Activated T-cell treated with anti-CD3 and anti-CD28 coated beads, Interleukin-2, amount 50 U/mL, for 72 hours (primary cell): ENCODE results near the gene AOPEP. TPM values are rescaled to one million over a fixed set of nuclear protein-coding genes. Genes with fewer than 3 reads are reported as not detected.

ENCODE experiments used
- ATAC-seq, 2 donors: fragments of 150-1000 bp; cut with Tn5 transposase; replicated peaks in 1 of 2; 2 replicates each; pipeline ENCODE4 v1.10.0; 2021; ENCODE audit warnings: moderate library complexity in 2 of 2, mild to moderate bottlenecking in 1 of 2
- DNase-seq, 2 donors: peaks; one replicate each; pipeline ENCODE4 v3.0.0; 2021 to 2022; ENCODE audit warnings: mixed read lengths in 1 of 2
- H3K27ac Mint-ChIP-seq: one replicate; pipeline ENCODE4 v1.8.0; 2022; ENCODE audit warnings: mild to moderate bottlenecking, moderate library complexity, mixed read lengths
- H3K27me3 Mint-ChIP-seq: one replicate; pipeline ENCODE4 v1.8.0; 2022; ENCODE audit warnings: low read depth, mixed read lengths
- H3K36me3 Mint-ChIP-seq, 2 donors: one replicate each; pipeline ENCODE4 v1.8.0; 2022; ENCODE audit warnings: mixed read lengths in 2 of 2, mild to moderate bottlenecking in 1 of 2; ENCODE audit not compliant: insufficient read depth in 2 of 2
- H3K4me1 Mint-ChIP-seq: one replicate; pipeline ENCODE4 v1.8.0; 2022; ENCODE audit warnings: low read depth, mixed read lengths
- H3K4me3 Mint-ChIP-seq, 2 donors: one replicate each; pipeline ENCODE4 v1.8.0; 2022; ENCODE audit warnings: mild to moderate bottlenecking in 2 of 2, mixed read lengths in 2 of 2, moderate library complexity in 2 of 2
- H3K9me3 Mint-ChIP-seq, 2 donors: one replicate each; pipeline ENCODE4 v1.8.0; 2022; ENCODE audit warnings: mixed read lengths in 2 of 2
- total RNA-seq, 2 donors: library from RNA; stranded (reverse); gene quantifications; one replicate each; pipeline ENCODE4 v1.2.3, GENCODE V29; 2022

AOPEP gene
- total RNA-seq, 2 donors from 2014 or later = 9.0 to 13.2 TPM

GRCh38 chr9:94778013-94778412 lies 51.5 kb downstream of the AOPEP start:
- H3K27ac Mint-ChIP-seq = no peak overlapping the region
- H3K4me3 Mint-ChIP-seq = no peak overlapping the region
- H3K27me3 Mint-ChIP-seq = no peaks in the 10 kb centered on the region
- ATAC-seq = no peak
- H3K4me1 Mint-ChIP-seq = peaks cover 12% of the 10 kb centered on the region
- no peak for DNase-seq
- H3K9me3 Mint-ChIP-seq = no peaks in the 10 kb centered on the region
- H3K36me3 Mint-ChIP-seq = peaks cover 0 to 6% of the 10 kb centered on the region in 2 donors

- no peaks in the 10 kb centered on the region for H3K27me3 Mint-ChIP-seq
- peaks cover 12% of the 10 kb centered on the region for H3K4me1 Mint-ChIP-seq
- no peaks in the 10 kb centered on the region for H3K9me3 Mint-ChIP-seq
- H3K36me3 Mint-ChIP-seq = no peaks in the 10 kb centered on the region
- H3K4me3 Mint-ChIP-seq = no peak overlapping the region
- no peak overlapping the region for H3K27ac Mint-ChIP-seq
- DNase-seq = no peak
- no peak for ATAC-seq
These were observed 52.5 kb downstream of the AOPEP start for GRCh38 chr9:94779031-94779430.

- no peaks in the 10 kb centered on the region for H3K36me3 Mint-ChIP-seq
- peaks cover 12% of the 10 kb centered on the region for H3K4me1 Mint-ChIP-seq
- H3K9me3 Mint-ChIP-seq = no peaks in the 10 kb centered on the region
- no peak for ATAC-seq
- H3K27ac Mint-ChIP-seq = no peak overlapping the region
- H3K27me3 Mint-ChIP-seq = no peaks in the 10 kb centered on the region
- no peak for DNase-seq
- no peak overlapping the region for H3K4me3 Mint-ChIP-seq
These were observed 53.3 kb downstream of the AOPEP start for GRCh38 chr9:94779693-94780290.

GRCh38 chr9:94780516-94780950 lies 54.0 kb downstream of the AOPEP start:
- ATAC-seq = peak; percentile 27 to 90
- peak overlapping the region; percentile 34 for H3K27ac Mint-ChIP-seq
- peak in 1 of 2 donors; percentile 27 for DNase-seq

GRCh38 chr9:94782355-94783101 lies 56.0 kb downstream of the AOPEP start:
- ATAC-seq (no peak), DNase-seq (no peak)
- no peaks in the 10 kb centered on the region for H3K9me3 Mint-ChIP-seq
- H3K4me3 Mint-ChIP-seq = no peak overlapping the region
- H3K4me1 Mint-ChIP-seq = peaks cover 19% of the 10 kb centered on the region
- peaks cover 0 to 2% of the 10 kb centered on the region in 2 donors for H3K36me3 Mint-ChIP-seq
- no peak overlapping the region for H3K27ac Mint-ChIP-seq
- no peaks in the 10 kb centered on the region for H3K27me3 Mint-ChIP-seq

More at GRCh38 chr9:94780516-94780950, 54.0 kb downstream of the AOPEP start:
- Mint-ChIP-seq H3K9me3 (no peaks in the 10 kb centered on the region), H3K36me3 (no peaks in the 10 kb centered on the region), H3K27me3 (no peaks in the 10 kb centered on the region), H3K4me1 (peaks cover 12% of the 10 kb centered on the region), H3K4me3 (peak overlapping the region in 1 of 2 donors; percentile 30)

GRCh38 chr9:94783102-94783682 lies 56.7 kb downstream of the AOPEP start:
- Mint-ChIP-seq H3K4me1 (peaks cover 19% of the 10 kb centered on the region), H3K27me3 (no peaks in the 10 kb centered on the region), H3K27ac (no peak overlapping the region), H3K9me3 (no peaks in the 10 kb centered on the region), H3K4me3 (no peak overlapping the region), H3K36me3 (peaks cover 0 to 2% of the 10 kb centered on the region in 2 donors)
- peak in 1 of 2 donors; percentile 32 for ATAC-seq
- peak; percentile 30 to 31 for DNase-seq

- no peak for ATAC-seq
- H3K27ac Mint-ChIP-seq = no peak overlapping the region
- no peak for DNase-seq
- H3K36me3 Mint-ChIP-seq = peaks cover 0 to 2% of the 10 kb centered on the region in 2 donors
- no peaks in the 10 kb centered on the region for H3K27me3 Mint-ChIP-seq
- H3K4me3 Mint-ChIP-seq = no peak overlapping the region
- H3K4me1 Mint-ChIP-seq = peaks cover 19% of the 10 kb centered on the region
- H3K9me3 Mint-ChIP-seq = no peaks in the 10 kb centered on the region
These were observed 57.4 kb downstream of the AOPEP start for GRCh38 chr9:94783928-94784327.

- no peak overlapping the region for H3K4me3 Mint-ChIP-seq
- peaks cover 10% of the 10 kb centered on the region for H3K4me1 Mint-ChIP-seq
- no peaks in the 10 kb centered on the region for H3K9me3 Mint-ChIP-seq
- H3K27me3 Mint-ChIP-seq = no peaks in the 10 kb centered on the region
- H3K36me3 Mint-ChIP-seq = peaks cover 0 to 2% of the 10 kb centered on the region in 2 donors
- ATAC-seq = no peak
- DNase-seq = no peak
- no peak overlapping the region for H3K27ac Mint-ChIP-seq
These were observed 59.0 kb downstream of the AOPEP start for GRCh38 chr9:94785215-94786169.

- ATAC-seq = no peak
- Mint-ChIP-seq H3K4me3 (no peak overlapping the region), H3K4me1 (peaks cover 7% of the 10 kb centered on the region), H3K27me3 (no peaks in the 10 kb centered on the region), H3K9me3 (no peaks in the 10 kb centered on the region), H3K36me3 (peaks cover 0 to 4% of the 10 kb centered on the region in 2 donors), H3K27ac (no peak overlapping the region)
- no peak for DNase-seq
These were observed 60.1 kb downstream of the AOPEP start for GRCh38 chr9:94786586-94786985.

- H3K27me3 Mint-ChIP-seq = no peaks in the 10 kb centered on the region
- no peak overlapping the region for H3K4me3 Mint-ChIP-seq
- no peak overlapping the region for H3K27ac Mint-ChIP-seq
- peaks cover 0 to 4% of the 10 kb centered on the region in 2 donors for H3K36me3 Mint-ChIP-seq
- ATAC-seq (no peak), DNase-seq (no peak)
- peaks cover 7% of the 10 kb centered on the region for H3K4me1 Mint-ChIP-seq
- H3K9me3 Mint-ChIP-seq = no peaks in the 10 kb centered on the region
These were observed 60.8 kb downstream of the AOPEP start for GRCh38 chr9:94787266-94787665.

- no peak for ATAC-seq
- no peaks in the 10 kb centered on the region for H3K27me3 Mint-ChIP-seq
- no peaks in the 10 kb centered on the region for H3K9me3 Mint-ChIP-seq
- DNase-seq = no peak
- peaks cover 7% of the 10 kb centered on the region for H3K4me1 Mint-ChIP-seq
- no peak overlapping the region for H3K4me3 Mint-ChIP-seq
- peaks cover 2 to 6% of the 10 kb centered on the region in 2 donors for H3K36me3 Mint-ChIP-seq
- H3K27ac Mint-ChIP-seq = no peak overlapping the region
These were observed 62.1 kb downstream of the AOPEP start for GRCh38 chr9:94788570-94789105.

GRCh38 chr9:94791435-94791834 lies 64.9 kb downstream of the AOPEP start:
- ATAC-seq (no peak), DNase-seq (no peak)
- Mint-ChIP-seq H3K9me3 (no peaks in the 10 kb centered on the region), H3K27ac (no peak overlapping the region), H3K36me3 (peaks cover 2 to 6% of the 10 kb centered on the region in 2 donors), H3K4me1 (peaks cover 7% of the 10 kb centered on the region), H3K27me3 (no peaks in the 10 kb centered on the region), H3K4me3 (no peak overlapping the region)
